NCI-H748 (cell line): ENCODE results near the gene LILRB2.
A peak's percentile ranks its signal among the peaks of the same experiment; 100 is the strongest.
"Not testable (repeated sequence)": the region's sequence is repeated elsewhere in the genome, so short reads cannot be mapped to it uniquely, and the experiment has no call there.

Source experiments
- DNase-seq: peaks from one replicate; lab custom pipeline; 2025; ENCODE audit not compliant: unreplicated experiment; lab: John Stamatoyannopoulos, UW

LILRB2 gene

GRCh38 chr19:54281007-54281728 is at the start of gene LILRB2:
TSS of gene LILRB2 (minus strand) at chr19:54281110. CDS start at chr19:54280496, 614 bp downstream.
- no peak for DNase-seq

- no peak for DNase-seq
These were observed 48.7 kb upstream of the LILRB2 start for GRCh38 chr19:54329476-54330165.

GRCh38 chr19:54328781-54329180 is 47.9 kb upstream of the LILRB2 start:
- DNase-seq, result not testable (repeated sequence)

GRCh38 chr19:54325631-54326030 is 44.7 kb upstream of the LILRB2 start:
- no peak for DNase-seq

GRCh38 chr19:54325194-54325621 is 44.3 kb upstream of the LILRB2 start:
- peak; percentile 34 for DNase-seq

GRCh38 chr19:54324071-54324470 is 43.2 kb upstream of the LILRB2 start:
- DNase-seq, result no peak

GRCh38 chr19:54322934-54323333 is 42.0 kb upstream of the LILRB2 start:
- not testable (repeated sequence) for DNase-seq

GRCh38 chr19:54322295-54322694 is 41.4 kb upstream of the LILRB2 start:
- DNase-seq, result not testable (repeated sequence)

GRCh38 chr19:54319892-54320670 is 39.2 kb upstream of the LILRB2 start:
- no peak for DNase-seq

- no peak for DNase-seq
These were observed 38.1 kb upstream of the LILRB2 start for GRCh38 chr19:54319049-54319448.

GRCh38 chr19:54317965-54318240 is 37.0 kb upstream of the LILRB2 start:
- no peak for DNase-seq

GRCh38 chr19:54317108-54317964 is 36.4 kb upstream of the LILRB2 start:
- peak; percentile 37 for DNase-seq

GRCh38 chr19:54316746-54317107 is 35.8 kb upstream of the LILRB2 start:
- DNase-seq, result peak; percentile 88

- no peak for DNase-seq
These were observed 35.0 kb upstream of the LILRB2 start for GRCh38 chr19:54315956-54316355.

GRCh38 chr19:54312436-54313377 is 31.8 kb upstream of the LILRB2 start, which contains the start of gene LILRA5:
TSS of gene LILRA5 (minus strand) at chr19:54313166. CDS start at chr19:54313019, 147 bp downstream.
- DNase-seq, result no peak

- DNase-seq, result no peak
These were observed 31.1 kb upstream of the LILRB2 start for GRCh38 chr19:54312011-54312410.

GRCh38 chr19:54311486-54311885 is 30.6 kb upstream of the LILRB2 start:
- no peak for DNase-seq

- DNase-seq, result no peak
These were observed 29.6 kb upstream of the LILRB2 start for GRCh38 chr19:54310543-54310942.

- DNase-seq, result no peak
These were observed 28.9 kb upstream of the LILRB2 start for GRCh38 chr19:54309811-54310210.
